Large intestine (tissue), 3 donors: Measurements from ENCODE around the gene STARD13. TPM values are rescaled to one million over a fixed set of nuclear protein-coding genes. Genes with fewer than 3 reads are reported as not detected.

Experiments
- DNase-seq, 2 donors: peaks; one replicate each; pipeline versions ENCODE4 v3.0.0 to v3.0.0-alpha.2; 2013
- H3K27ac ChIP-seq: one replicate; pipeline ENCODE4 v1.5.1; 2013; ENCODE audit warnings: low read length
- H3K27me3 ChIP-seq: 2 replicates; pipeline ENCODE4 v1.6.1; 2013; ENCODE audit warnings: low read length; ENCODE audit not compliant: control insufficient read depth, insufficient read depth
- H3K36me3 ChIP-seq: 2 replicates; pipeline ENCODE4 v1.6.1; 2013; ENCODE audit warnings: low read length; ENCODE audit not compliant: control insufficient read depth, insufficient read depth
- H3K4me1 ChIP-seq: one replicate; pipeline ENCODE4 v1.6.1; 2013; ENCODE audit warnings: low read length; ENCODE audit not compliant: control insufficient read depth, insufficient read depth
- H3K4me3 ChIP-seq: one replicate; pipeline ENCODE4 v1.5.1; 2013; ENCODE audit warnings: low read length
- H3K9me3 ChIP-seq: one replicate; pipeline ENCODE4 v1.6.1; 2013; ENCODE audit warnings: mild to moderate bottlenecking, low read depth, low read length, moderate library complexity; ENCODE audit not compliant: control insufficient read depth
- WGBS: methylation state at CpG from one replicate; pipeline ENCODE4 v1.1.5; 2013; ENCODE audit warnings: low lambda C conversion rate; ENCODE audit not compliant: insufficient coverage; 5-methylcytosine and 5-hydroxymethylcytosine counted together
- polyA plus RNA-seq: library from polyadenylated mRNA; unstranded; fragments of 120-200 nt; gene quantifications from one replicate; pipeline ENCODE4 v1.2.1, GENCODE V29; 2013

STARD13 gene
- polyA plus RNA-seq, 1 donor, result 15.4 TPM

GRCh38 chr13:33204130-33204927 lies 81.2 kb downstream of the STARD13 start:
- H3K27me3 ChIP-seq, result no peaks in the 10 kb centered on the region
- H3K36me3 ChIP-seq, result no peaks in the 10 kb centered on the region
- DNase-seq, result peak; percentile 52 to 57
- H3K27ac ChIP-seq, result peak overlapping the region; percentile 8
- 83% methylated on average over 1 of the region's 12 CpGs for WGBS
- peaks cover 23% of the 10 kb centered on the region for H3K4me1 ChIP-seq
- H3K9me3 ChIP-seq, result no peaks in the 10 kb centered on the region
- no peak overlapping the region for H3K4me3 ChIP-seq

DNA sequence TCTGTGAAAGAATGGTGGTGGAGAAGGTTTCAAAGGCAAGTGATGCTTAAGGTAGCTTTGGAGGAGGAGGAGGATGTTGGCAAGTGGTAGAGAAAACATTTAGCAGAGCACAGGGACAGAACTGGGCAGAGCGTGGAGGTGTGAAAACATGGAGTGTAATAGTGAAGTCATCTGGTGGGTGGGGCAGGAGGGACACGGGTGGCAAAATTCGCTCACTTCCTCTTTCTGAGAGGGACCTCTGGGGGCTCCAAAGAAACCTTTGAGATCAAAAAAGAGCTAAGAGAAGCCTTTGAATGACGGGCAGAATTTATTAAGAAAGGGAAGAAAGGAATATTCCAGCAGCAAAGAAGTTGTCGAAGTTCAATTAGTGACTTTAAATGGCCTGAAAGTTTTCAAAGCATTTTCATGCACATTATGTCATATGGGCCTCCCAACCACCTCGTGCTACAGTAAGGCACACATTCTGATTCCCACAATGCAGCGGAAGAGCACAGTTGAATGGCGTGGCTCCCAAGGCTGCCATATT lies 82.8 kb downstream of the STARD13 start:
- H3K27me3 ChIP-seq, result no peaks in the 10 kb centered on the region
- H3K4me1 ChIP-seq, result peaks cover 14% of the 10 kb centered on the region
- H3K36me3 ChIP-seq, result no peaks in the 10 kb centered on the region
- H3K9me3 ChIP-seq, result no peaks in the 10 kb centered on the region
- H3K4me3 ChIP-seq, result no peak overlapping the region
- DNase-seq, result no peak
- WGBS, result 91% methylated on average over 4 of the region's 8 CpGs
- H3K27ac ChIP-seq, result no peak overlapping the region

- no peak overlapping the region for H3K27ac ChIP-seq
- H3K4me3 ChIP-seq, result no peak overlapping the region
- no peaks in the 10 kb centered on the region for H3K27me3 ChIP-seq
- no peaks in the 10 kb centered on the region for H3K36me3 ChIP-seq
- WGBS, result 88% methylated on average over 1 of the region's 1 CpG
- H3K4me1 ChIP-seq, result peaks cover 13% of the 10 kb centered on the region
- H3K9me3 ChIP-seq, result no peaks in the 10 kb centered on the region
- no peak for DNase-seq
These were observed 83.9 kb downstream of the STARD13 start for GRCh38 chr13:33201659-33202058.

DNA sequence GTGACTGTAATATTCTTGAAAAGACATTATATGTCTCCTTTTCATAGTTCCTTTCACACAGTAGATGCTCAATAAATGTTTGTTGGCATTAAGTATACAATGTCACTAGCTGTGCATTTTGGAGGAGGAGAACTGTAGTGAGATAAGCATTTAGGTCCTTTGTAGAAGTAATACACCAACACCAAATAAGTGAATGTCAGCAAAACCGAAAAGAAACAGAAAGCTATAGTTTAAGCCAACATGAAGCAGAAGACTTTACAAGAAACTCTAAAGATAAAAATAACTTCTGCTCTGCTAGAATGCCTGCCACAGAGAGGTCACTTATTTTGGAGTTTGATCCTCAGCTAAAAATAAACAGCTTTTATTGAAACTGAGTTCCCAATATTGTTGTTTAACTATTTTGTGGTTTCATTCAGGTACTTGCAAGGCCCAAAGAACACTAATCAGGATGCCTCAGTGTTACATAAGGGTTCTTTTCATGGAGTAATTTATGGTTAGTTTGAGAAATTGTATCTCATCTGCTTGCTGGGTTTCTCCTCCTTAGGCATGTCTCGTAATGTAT lies 86.2 kb downstream of the STARD13 start:
- Histone ChIP-seq H3K9me3 (no peaks in the 10 kb centered on the region), H3K27me3 (no peaks in the 10 kb centered on the region), H3K4me3 (no peak overlapping the region), H3K4me1 (peaks cover 28% of the 10 kb centered on the region), H3K36me3 (no peaks in the 10 kb centered on the region), H3K27ac (peak overlapping the region; percentile 8)
- DNase-seq, result no peak
- WGBS, result no CpG with 5 or more reads among the region's 2 CpGs

- H3K27me3 ChIP-seq, result no peaks in the 10 kb centered on the region
- DNase-seq, result no peak
- H3K27ac ChIP-seq, result peak overlapping the region; percentile 52
- H3K4me1 ChIP-seq, result peaks cover 28% of the 10 kb centered on the region
- no peaks in the 10 kb centered on the region for H3K9me3 ChIP-seq
- WGBS, result 50% methylated on average over 2 of the region's 13 CpGs
- H3K4me3 ChIP-seq, result no peak overlapping the region
- no peaks in the 10 kb centered on the region for H3K36me3 ChIP-seq
These were observed 88.0 kb downstream of the STARD13 start for GRCh38 chr13:33197541-33197971.

DNA sequence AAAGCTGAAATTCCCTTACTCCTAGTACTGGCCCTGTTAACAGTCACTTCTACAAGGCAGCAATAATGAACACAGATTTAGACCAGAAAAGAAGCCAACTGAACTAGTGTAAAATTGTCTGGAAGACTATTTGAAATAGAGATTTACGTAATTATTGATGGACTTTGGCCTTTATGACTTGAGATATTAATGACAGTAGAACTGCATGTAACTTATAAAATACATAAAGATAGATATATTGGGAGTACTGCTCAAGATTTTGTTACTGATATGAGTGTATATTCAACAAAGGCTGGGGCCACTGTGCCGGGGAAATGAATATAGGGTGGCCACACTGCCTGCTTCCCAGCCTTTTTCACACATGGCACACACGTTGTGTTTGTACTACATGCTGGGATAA lies 88.8 kb downstream of the STARD13 start:
- WGBS, result no CpG with 5 or more reads among the region's 3 CpGs
- H3K27me3 ChIP-seq, result no peaks in the 10 kb centered on the region
- H3K4me3 ChIP-seq, result no peak overlapping the region
- H3K9me3 ChIP-seq, result no peaks in the 10 kb centered on the region
- DNase-seq, result peak in 1 of 2 donors; percentile 69
- peaks cover 28% of the 10 kb centered on the region for H3K4me1 ChIP-seq
- H3K27ac ChIP-seq, result peak overlapping the region; percentile 52
- no peaks in the 10 kb centered on the region for H3K36me3 ChIP-seq

GRCh38 chr13:33195693-33196464 lies 89.7 kb downstream of the STARD13 start:
- Histone ChIP-seq H3K9me3 (no peaks in the 10 kb centered on the region), H3K4me1 (peaks cover 28% of the 10 kb centered on the region), H3K27me3 (no peaks in the 10 kb centered on the region), H3K27ac (peak overlapping the region; percentile 44), H3K36me3 (no peaks in the 10 kb centered on the region), H3K4me3 (no peak overlapping the region)
- 82% methylated on average over 3 of the region's 13 CpGs for WGBS
- DNase-seq, result no peak

- H3K4me1 ChIP-seq, result peaks cover 28% of the 10 kb centered on the region
These were observed 90.5 kb downstream of the STARD13 start for GRCh38 chr13:33194820-33195692.

DNA sequence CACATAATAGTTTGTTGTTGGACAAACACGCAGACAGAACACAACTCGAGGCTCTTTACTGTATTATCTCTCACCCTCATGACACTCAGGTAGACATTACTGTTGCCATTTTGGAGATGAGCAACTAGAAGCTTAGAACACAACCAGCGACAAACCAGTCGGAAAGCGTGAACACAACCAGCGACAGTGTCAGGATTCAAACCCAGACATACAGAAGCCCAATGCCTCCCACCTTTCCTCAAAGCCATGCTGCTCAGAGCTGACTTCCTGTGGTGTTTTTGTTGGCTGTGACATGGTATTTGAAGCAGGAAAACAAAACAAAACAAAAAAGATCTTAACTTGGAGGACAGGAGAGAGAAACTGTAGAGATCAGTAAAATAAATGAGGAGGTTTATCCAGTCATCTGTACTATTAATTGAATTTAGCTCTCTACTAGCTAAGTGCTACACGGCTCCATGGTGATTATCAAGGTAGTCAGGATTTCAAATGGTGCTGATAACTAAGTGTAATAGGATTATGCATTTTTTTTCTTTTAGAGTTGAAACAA lies 92.1 kb downstream of the STARD13 start:
- Histone ChIP-seq H3K4me1 (peaks cover 28% of the 10 kb centered on the region), H3K9me3 (no peaks in the 10 kb centered on the region), H3K36me3 (no peaks in the 10 kb centered on the region), H3K27ac (no peak overlapping the region), H3K27me3 (no peaks in the 10 kb centered on the region), H3K4me3 (no peak overlapping the region)
- no CpG with 5 or more reads among the region's 7 CpGs for WGBS
- DNase-seq, result no peak

More at GRCh38 chr13:33194820-33195692, 90.5 kb downstream of the STARD13 start:
- Histone ChIP-seq H3K4me3 (no peak overlapping the region), H3K27ac (peak overlapping the region; percentile 44), H3K9me3 (no peaks in the 10 kb centered on the region), H3K36me3 (no peaks in the 10 kb centered on the region), H3K27me3 (no peaks in the 10 kb centered on the region)
- 7% methylated on average over 3 of the region's 8 CpGs for WGBS
- DNase-seq, result peak in 1 of 2 donors; percentile 79
